A673 (cell line): Measurements from ENCODE around the gene GPR21.

ENCODE experiments used
- EZH2 ChIP-seq: fragments of 200-600 bp; sonication (generic); IDR thresholded peaks from 2 replicates; pipeline ENCODE4 v1.6.1; 2017; ENCODE audit warnings: borderline replicate concordance, low read depth, mild to moderate bottlenecking, mixed read lengths, antibody characterized with exemption, low read length; ENCODE audit not compliant: poor library complexity, severe bottlenecking
- TF ChIP-seq, protein P1 (sequence below): fragments of 300-800, 200-600 bp; sonication (generic); conservative IDR thresholded peaks from 2 replicates; pipeline ENCODE4 v1.5.1; 2017; ENCODE audit warnings: low read depth, mild to moderate bottlenecking, antibody characterized with exemption, low read length, moderate library complexity, mixed read lengths

DNA sequence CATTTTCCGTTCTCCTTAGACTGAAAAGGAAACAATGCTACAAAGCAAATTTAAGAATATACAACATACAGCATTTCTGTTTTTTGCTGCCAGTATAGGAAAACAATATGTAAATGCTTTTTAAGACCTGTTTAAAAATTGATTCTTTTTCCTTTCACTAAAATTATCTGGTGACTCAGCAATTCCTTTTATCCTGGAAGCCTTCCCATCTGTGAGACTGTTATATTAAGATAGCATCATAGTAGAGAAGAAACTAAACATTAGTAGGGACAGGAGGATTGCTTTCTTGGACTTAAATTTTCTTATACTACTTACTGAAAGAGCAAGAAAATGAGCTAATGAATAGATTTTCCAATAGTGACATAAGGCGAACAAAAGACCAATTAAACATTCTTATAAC lies 30.0 kb upstream of the GPR21 start:
- TF ChIP-seq, protein P1, sequence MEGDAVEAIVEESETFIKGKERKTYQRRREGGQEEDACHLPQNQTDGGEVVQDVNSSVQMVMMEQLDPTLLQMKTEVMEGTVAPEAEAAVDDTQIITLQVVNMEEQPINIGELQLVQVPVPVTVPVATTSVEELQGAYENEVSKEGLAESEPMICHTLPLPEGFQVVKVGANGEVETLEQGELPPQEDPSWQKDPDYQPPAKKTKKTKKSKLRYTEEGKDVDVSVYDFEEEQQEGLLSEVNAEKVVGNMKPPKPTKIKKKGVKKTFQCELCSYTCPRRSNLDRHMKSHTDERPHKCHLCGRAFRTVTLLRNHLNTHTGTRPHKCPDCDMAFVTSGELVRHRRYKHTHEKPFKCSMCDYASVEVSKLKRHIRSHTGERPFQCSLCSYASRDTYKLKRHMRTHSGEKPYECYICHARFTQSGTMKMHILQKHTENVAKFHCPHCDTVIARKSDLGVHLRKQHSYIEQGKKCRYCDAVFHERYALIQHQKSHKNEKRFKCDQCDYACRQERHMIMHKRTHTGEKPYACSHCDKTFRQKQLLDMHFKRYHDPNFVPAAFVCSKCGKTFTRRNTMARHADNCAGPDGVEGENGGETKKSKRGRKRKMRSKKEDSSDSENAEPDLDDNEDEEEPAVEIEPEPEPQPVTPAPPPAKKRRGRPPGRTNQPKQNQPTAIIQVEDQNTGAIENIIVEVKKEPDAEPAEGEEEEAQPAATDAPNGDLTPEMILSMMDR = no peak
- TF ChIP-seq EZH2 = no peak
